ENCODE measurements around the gene UGT1A8. TPM values are rescaled to one million over a fixed set of nuclear protein-coding genes. Genes with fewer than 3 reads are reported as not detected.
A peak's percentile ranks its signal among the peaks of the same experiment; 100 is the strongest.

UGT1A8 gene
- total RNA-seq, 2 experiments from 2014 or later = not detected

DNA sequence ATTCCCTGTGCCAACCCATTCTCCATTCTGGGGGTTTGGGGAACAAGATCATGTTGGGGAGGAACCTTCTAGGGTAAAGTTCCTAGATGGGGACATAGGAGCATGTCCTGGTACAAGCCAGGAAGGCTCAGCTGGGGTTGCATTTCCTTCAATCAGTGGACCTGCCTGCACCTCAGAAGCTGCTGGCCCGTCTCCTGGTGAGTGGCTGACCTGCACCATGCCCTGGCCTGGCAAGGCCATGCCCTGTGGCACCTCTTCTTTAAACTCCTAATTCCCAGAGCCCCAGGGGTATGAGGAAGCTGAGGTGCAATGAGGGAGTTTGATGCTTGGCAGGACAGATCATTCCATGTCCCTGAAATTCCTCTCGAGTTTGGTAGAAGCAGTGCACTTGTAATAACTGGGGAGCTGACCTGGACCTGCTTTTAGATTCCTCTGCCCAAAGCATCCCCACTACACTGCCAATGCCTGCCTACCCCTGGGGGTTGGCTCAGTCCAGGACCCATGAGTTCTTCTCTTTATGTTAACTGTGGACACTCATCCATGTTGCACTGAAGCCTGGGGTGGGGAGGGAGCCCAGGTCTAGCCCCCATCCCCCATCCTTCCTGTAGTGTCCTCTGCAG is 186.0 kb downstream of the UGT1A8 start:
- H3K9me3 Mint-ChIP-seq = no peaks in the 10 kb centered on the region
- H3K27me3 Mint-ChIP-seq = peaks cover 2% of the 10 kb centered on the region
- H3K36me3 Mint-ChIP-seq = no peaks in the 10 kb centered on the region
- H3K4me1 Mint-ChIP-seq (ENCODE audit: low read depth) = no peaks in the 10 kb centered on the region
- CTCF ChIA-PET = no interaction called here
- DNase-seq = peak; percentile 1
- POLR2A ChIA-PET = no interaction called here
- intact Hi-C loops (cut with micrococcal nuclease) = no loop called here
- no peak overlapping the region for H3K4me3 Mint-ChIP-seq
- no peak overlapping the region for H3K27ac Mint-ChIP-seq

DNA sequence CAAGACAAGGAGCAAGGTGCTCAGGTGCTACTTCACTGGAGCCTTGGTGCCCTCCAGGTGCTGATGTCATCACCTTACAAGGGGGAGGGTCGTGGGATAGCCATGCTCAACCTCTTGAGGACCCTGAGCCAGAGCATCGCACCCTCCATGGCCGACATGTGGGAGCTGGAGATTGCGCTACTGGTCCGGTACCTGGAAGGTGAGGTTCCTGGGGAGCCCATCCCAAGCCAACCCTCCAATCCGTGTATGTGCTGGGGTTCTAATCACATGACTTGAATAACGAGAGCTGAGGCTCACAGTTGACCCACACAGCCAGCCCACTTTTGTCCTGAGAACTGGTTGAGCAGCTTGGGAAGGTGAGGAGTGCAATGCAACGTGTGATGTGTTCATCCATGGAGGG is 186.6 kb downstream of the UGT1A8 start:
- no peaks in the 10 kb centered on the region for H3K36me3 Mint-ChIP-seq
- no peak for DNase-seq

DNA sequence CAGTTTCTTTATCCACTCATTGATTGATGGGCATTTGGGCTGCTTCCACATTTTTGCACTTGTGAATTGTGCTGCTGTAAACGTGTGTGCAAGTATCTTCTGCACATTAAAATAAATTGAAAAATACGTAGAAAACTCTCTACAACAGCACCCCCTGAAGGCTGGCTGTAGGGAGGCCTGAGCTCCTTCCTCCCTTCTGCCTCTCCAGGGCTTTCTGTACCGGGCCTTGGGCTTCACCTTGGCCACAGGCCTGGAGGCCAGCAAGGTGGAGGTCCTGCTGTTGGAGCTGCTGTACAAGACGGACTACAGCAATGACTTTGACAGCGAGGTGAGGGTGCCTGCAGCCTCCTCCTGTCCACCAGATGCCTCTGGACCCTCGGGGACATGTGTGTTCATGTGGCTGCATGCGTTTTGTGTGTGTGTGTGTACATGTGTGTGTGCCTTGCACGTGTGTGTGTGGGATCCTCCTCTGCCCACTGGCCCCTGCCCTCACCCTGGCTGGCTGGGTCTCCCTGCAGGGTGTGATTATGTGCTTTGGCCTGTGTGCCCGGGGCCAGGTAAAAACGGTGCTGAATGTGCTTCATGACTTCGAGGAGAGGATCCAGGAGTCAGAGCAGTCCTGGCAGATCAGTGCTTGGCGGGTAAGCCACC is 189.9 kb downstream of the UGT1A8 start:
- intact Hi-C loops (cut with micrococcal nuclease) = no loop called here
- no peaks in the 10 kb centered on the region for H3K4me1 Mint-ChIP-seq (ENCODE audit: low read depth)

More for the DNA sequence above, 186.6 kb downstream of the UGT1A8 start:
- Mint-ChIP-seq H3K27me3 (peaks cover 2% of the 10 kb centered on the region), H3K4me3 (no peak overlapping the region), H3K9me3 (no peaks in the 10 kb centered on the region), H3K4me1 (ENCODE audit: low read depth) (no peaks in the 10 kb centered on the region), H3K27ac (no peak overlapping the region)
- ChIA-PET POLR2A (no interaction called here), CTCF (no interaction called here)
- intact Hi-C loops (cut with micrococcal nuclease) = no loop called here

DNA sequence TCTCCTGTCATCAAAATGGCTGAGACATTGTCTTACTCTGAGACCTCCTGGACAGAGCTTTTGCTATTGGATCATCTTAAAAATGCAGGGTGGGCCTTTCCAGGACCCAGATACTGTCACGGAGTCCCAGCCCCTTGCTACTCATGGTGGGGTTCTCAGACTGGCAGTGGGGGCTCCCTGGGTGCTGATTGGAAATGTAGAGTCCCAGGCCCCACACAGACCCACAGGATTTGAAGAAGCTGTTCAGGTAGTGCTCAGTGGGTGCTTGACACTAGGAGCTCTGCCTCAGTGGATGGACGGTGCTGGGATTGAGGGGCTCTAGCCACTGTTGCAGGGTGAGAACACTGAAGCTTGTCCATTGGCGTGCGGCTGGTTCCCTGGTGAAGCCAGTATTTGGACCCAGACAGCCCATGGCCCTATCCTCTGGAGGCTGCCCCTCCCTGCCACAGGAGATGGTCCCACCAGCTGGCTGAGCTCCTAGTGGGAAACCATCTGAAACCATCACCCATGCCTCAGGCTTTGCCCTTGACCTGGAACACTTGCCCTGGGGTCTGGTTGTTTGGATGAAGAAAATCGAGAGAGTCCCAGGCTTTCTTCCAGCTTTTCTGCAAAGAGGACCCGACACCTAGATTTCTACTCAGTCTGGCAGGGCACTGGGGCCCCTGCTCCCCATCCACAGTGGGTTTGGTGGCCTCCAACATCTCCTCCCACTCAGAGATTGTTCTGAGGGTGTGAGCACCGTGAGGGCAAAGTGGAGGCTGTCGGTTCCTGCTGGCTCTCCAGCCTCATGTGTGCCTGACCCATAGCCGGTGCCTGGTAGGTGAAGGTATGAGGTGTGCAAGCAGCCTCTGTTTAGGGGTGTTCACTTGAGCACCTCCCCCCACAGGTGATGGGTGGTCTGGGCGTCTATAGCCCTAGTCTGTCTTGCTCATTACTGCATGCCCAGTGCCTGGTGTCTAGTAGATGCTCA is 190.8 kb downstream of the UGT1A8 start:
- Mint-ChIP-seq H3K27ac (no peak overlapping the region), H3K36me3 (no peaks in the 10 kb centered on the region), H3K4me3 (no peak overlapping the region), H3K27me3 (peaks cover 8% of the 10 kb centered on the region), H3K4me1 (ENCODE audit: low read depth) (no peaks in the 10 kb centered on the region), H3K9me3 (no peaks in the 10 kb centered on the region)
- peak; percentile 3 for DNase-seq
- intact Hi-C loops (cut with micrococcal nuclease) = no loop called here
- ChIA-PET POLR2A (no interaction called here), CTCF (no interaction called here)

More for the DNA sequence above, 189.9 kb downstream of the UGT1A8 start:
- DNase-seq = peak; percentile 4
- POLR2A ChIA-PET = no interaction called here
- H3K36me3 Mint-ChIP-seq = no peaks in the 10 kb centered on the region
- no peaks in the 10 kb centered on the region for H3K9me3 Mint-ChIP-seq
- H3K4me3 Mint-ChIP-seq = no peak overlapping the region
- H3K27ac Mint-ChIP-seq = no peak overlapping the region
- CTCF ChIA-PET = no interaction called here
- peaks cover 8% of the 10 kb centered on the region for H3K27me3 Mint-ChIP-seq

DNA sequence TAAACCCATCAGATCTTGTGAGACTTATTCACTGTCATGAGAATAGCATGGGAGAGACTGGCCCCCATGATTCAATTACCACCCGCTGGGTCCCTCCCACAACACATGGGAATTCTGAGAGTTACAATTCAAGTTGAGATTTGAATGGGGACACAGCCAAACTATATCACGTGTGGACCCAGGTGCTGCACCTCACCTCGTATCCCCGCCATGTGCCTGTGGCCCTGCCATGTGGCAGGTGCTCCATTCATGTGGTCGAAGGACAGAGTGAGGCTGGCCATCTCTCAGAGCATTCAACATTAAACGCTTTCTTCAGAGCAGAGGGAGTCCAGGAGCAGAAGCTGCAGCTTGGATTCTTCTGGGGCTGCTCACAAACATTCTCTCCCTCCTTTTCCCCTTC is 193.0 kb downstream of the UGT1A8 start:
- no peaks in the 10 kb centered on the region for H3K36me3 Mint-ChIP-seq
- no peak overlapping the region for H3K4me3 Mint-ChIP-seq
- peaks cover 6% of the 10 kb centered on the region for H3K27me3 Mint-ChIP-seq
- no peaks in the 10 kb centered on the region for H3K4me1 Mint-ChIP-seq (ENCODE audit: low read depth)
- peak; percentile 3 for DNase-seq
- H3K9me3 Mint-ChIP-seq = no peaks in the 10 kb centered on the region
- no peak overlapping the region for H3K27ac Mint-ChIP-seq
- CTCF ChIA-PET = no interaction called here
- POLR2A ChIA-PET = no interaction called here
- intact Hi-C loops (cut with micrococcal nuclease) = no loop called here

DNA sequence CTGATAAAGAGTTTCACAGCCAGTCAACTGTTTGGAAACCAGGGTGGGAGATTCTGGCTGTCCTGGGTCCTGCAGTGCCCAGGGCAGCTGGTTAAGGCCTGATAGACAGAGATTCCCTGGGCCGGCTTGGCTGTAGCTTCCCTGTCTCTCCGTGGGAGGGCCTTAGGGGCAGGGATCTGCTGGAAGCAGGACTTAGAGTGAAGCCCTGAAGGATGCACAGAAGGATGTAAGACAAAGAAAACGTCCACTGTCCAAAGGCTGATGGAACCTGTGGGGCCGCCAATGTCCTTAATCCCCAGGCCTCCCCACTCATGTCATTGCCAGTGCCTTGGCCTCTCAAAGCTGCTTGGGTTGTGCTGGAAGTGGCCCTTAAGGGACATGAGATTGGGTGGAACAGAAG is 193.7 kb downstream of the UGT1A8 start:
- peak; percentile 4 for DNase-seq
- no peak overlapping the region for H3K4me3 Mint-ChIP-seq
- no peaks in the 10 kb centered on the region for H3K36me3 Mint-ChIP-seq
- ChIA-PET POLR2A (no interaction called here), CTCF (no interaction called here)
- H3K27me3 Mint-ChIP-seq = peaks cover 6% of the 10 kb centered on the region
- H3K27ac Mint-ChIP-seq = no peak overlapping the region
- no peaks in the 10 kb centered on the region for H3K9me3 Mint-ChIP-seq
- H3K4me1 Mint-ChIP-seq (ENCODE audit: low read depth) = no peaks in the 10 kb centered on the region
- intact Hi-C loops (cut with micrococcal nuclease) = no loop called here

DNA sequence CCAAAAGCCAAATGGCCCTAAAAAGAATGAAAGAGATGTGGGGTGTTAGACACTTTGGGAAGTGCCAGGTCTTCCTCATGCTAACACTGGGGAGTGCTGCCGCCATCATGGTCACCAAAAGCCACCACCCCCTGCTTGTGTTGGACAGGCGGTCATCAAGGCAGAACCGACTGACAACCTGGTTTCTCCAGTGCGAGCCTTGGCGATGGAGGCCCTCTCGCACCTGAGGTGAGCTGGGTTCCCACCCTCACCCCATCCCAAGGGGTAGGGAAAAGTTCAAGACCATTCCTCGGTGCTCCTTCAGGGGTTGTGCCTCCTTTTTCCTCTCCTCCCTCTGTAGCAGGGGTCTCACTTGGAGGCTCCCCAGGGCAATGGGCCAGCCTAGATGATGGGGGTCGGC is 194.3 kb downstream of the UGT1A8 start:
- Mint-ChIP-seq H3K9me3 (no peaks in the 10 kb centered on the region), H3K4me1 (ENCODE audit: low read depth) (no peaks in the 10 kb centered on the region), H3K36me3 (no peaks in the 10 kb centered on the region), H3K27ac (no peak overlapping the region), H3K4me3 (no peak overlapping the region), H3K27me3 (peaks cover 6% of the 10 kb centered on the region)
- ChIA-PET CTCF (no interaction called here), POLR2A (no interaction called here)
- DNase-seq = peak; percentile 1
- intact Hi-C loops (cut with micrococcal nuclease) = no loop called here

DNA sequence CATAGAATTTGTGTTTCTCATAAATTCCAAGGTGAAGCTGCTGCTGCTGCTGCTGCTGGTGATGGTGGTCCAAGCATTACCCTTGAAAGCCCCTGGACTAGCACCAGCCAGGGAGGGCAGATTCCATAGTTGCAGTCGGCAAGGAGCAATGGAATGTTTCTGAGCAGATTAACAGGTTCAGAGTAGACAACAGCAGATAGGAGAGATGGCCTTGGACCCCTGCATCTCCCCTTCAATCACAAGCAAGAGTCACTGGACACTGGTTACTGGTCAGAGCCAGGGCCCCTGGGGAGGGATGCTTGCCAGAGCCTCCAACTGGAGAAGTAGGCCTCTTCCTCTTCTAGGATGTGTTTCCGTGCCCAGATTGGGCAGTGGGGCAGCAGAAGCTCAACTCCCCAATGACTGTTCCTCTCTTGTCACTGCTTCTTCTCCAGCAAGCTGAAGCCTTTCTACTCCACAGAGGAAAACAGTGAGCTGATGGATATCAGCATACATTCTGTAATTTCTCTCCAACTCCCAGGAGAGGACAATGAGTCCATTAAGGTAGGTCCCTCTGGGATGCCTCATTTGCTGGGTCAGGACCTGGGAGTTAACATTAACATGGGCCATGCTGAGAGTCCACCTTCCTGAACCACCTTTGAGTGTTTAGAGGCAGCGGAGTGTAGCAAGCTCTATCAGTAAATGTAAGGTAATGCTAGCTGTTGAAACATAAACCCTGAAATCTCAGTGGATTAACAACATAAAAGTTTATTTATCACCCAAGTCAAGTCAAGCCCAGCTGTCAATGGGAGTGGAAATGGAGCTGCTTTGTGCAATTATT is 196.0 kb downstream of the UGT1A8 start:
- POLR2A ChIA-PET = no interaction called here
- H3K27ac Mint-ChIP-seq = no peak overlapping the region
- no peaks in the 10 kb centered on the region for H3K9me3 Mint-ChIP-seq
- no peak for DNase-seq
- CTCF ChIA-PET = no interaction called here
- peaks cover 7% of the 10 kb centered on the region for H3K27me3 Mint-ChIP-seq
- no peaks in the 10 kb centered on the region for H3K4me1 Mint-ChIP-seq (ENCODE audit: low read depth)
- intact Hi-C loops (cut with micrococcal nuclease) = no loop called here
- H3K4me3 Mint-ChIP-seq = no peak overlapping the region
- no peaks in the 10 kb centered on the region for H3K36me3 Mint-ChIP-seq

DNA sequence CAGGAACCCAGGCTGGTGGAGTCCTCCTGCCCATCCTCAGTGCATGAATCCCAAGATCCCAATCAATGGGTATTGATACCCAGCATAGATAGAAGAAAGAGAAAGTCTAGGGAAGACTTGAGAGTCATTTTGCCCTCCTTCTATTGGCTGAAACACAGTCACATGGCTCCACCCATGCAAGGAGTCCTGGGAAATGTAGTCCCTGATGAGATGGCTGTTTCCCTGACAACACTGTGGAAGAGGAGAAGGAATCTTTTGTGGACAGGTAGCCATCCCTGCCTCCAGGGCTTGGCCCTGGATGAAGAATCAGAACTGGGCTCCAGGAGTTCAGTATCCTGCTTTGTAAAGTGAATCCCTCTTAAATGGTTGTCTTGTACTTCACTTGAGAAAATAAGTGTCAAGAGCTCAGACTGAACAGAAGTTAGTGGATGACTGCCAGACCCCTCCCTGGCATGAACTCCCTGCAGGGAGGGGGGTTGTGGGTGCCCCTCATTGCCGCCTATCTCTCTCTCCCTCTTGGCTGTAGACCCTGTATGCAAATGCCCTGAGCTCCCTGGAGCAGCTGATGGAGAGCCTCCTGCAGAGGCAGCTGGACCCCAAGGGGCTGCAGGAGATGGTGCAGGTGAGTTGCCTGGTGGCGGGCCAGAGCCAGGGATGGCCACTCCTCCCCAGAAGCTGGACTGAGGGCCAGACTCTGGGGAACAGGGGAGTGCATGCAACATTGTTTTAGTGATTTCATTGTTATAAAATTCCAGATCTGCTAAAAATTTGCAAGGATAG is 196.8 kb downstream of the UGT1A8 start:
- Mint-ChIP-seq H3K27me3 (peaks cover 7% of the 10 kb centered on the region), H3K36me3 (no peaks in the 10 kb centered on the region), H3K27ac (no peak overlapping the region), H3K4me3 (no peak overlapping the region), H3K4me1 (ENCODE audit: low read depth) (no peaks in the 10 kb centered on the region), H3K9me3 (no peaks in the 10 kb centered on the region)
- intact Hi-C loops (cut with micrococcal nuclease) = no loop called here
- CTCF ChIA-PET = no interaction called here
- POLR2A ChIA-PET = no interaction called here
- DNase-seq = no peak

DNA sequence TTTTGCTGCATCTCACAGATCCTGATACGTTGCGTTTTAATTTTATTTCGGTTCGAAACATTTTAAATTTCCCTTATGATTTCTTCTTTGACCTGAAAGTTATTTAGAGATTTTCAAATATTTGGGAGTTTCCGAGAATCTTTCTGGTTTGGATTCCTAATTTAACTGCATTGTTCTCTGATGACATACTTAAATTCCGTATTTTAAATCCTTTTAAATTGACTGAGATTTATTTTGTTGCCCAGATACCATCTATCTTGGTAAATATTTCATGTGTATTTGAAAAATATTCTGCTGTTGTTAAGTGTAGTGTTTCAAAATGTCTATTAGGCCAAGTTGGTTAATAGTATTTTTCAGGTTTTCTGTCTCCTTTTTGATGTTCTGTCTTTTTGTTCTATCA is 198.4 kb downstream of the UGT1A8 start:
- H3K27me3 Mint-ChIP-seq = peaks cover 4% of the 10 kb centered on the region
- no peak for DNase-seq
- POLR2A ChIA-PET = no interaction called here
- H3K4me1 Mint-ChIP-seq (ENCODE audit: low read depth) = no peaks in the 10 kb centered on the region
- H3K36me3 Mint-ChIP-seq = no peaks in the 10 kb centered on the region
- H3K9me3 Mint-ChIP-seq = no peaks in the 10 kb centered on the region
- H3K27ac Mint-ChIP-seq = no peak overlapping the region
- intact Hi-C loops (cut with micrococcal nuclease) = no loop called here
- H3K4me3 Mint-ChIP-seq = no peak overlapping the region
- CTCF ChIA-PET = no interaction called here

DNA sequence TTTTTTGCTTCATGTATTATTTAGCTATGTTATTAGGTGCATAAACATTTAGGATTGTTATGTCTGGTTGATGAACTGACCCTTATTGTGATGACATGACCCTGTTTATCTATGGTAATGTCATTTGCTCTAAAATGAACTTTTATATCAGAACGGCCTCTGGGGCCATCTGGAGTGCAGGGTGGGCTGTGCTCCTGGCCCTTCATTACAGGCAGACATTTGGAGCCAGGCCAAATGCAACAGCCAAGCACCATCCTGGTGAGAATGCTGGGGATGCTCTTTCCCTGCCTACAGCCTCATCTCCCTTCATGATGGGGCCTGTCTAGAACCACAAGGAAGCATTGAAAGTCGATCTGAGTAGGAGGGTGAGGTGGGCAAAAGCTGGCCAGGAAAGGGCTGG is 198.9 kb downstream of the UGT1A8 start:
- no peak for DNase-seq
- H3K4me3 Mint-ChIP-seq = no peak overlapping the region
- intact Hi-C loops (cut with micrococcal nuclease) = no loop called here
- no peaks in the 10 kb centered on the region for H3K9me3 Mint-ChIP-seq
- no peaks in the 10 kb centered on the region for H3K36me3 Mint-ChIP-seq
- no peaks in the 10 kb centered on the region for H3K4me1 Mint-ChIP-seq (ENCODE audit: low read depth)
- H3K27me3 Mint-ChIP-seq = peaks cover 3% of the 10 kb centered on the region
- H3K27ac Mint-ChIP-seq = no peak overlapping the region
- ChIA-PET POLR2A (no interaction called here), CTCF (no interaction called here)

Data from activated CD4-positive, alpha-beta memory T cell treated with anti-CD3 and anti-CD28 coated beads for 36 hours (primary cell).